COR-L47 (cell line): ENCODE data around the gene RBM38.
A peak's percentile ranks its signal among the peaks of the same experiment; 100 is the strongest.
"Not testable (repeated sequence)": the region's sequence is repeated elsewhere in the genome, so short reads cannot be mapped to it uniquely, and the experiment has no call there.

Experiments
- DNase-seq: peaks from one replicate; lab custom pipeline; 2025; lab: John Stamatoyannopoulos, UW

The RBM38 gene

DNA sequence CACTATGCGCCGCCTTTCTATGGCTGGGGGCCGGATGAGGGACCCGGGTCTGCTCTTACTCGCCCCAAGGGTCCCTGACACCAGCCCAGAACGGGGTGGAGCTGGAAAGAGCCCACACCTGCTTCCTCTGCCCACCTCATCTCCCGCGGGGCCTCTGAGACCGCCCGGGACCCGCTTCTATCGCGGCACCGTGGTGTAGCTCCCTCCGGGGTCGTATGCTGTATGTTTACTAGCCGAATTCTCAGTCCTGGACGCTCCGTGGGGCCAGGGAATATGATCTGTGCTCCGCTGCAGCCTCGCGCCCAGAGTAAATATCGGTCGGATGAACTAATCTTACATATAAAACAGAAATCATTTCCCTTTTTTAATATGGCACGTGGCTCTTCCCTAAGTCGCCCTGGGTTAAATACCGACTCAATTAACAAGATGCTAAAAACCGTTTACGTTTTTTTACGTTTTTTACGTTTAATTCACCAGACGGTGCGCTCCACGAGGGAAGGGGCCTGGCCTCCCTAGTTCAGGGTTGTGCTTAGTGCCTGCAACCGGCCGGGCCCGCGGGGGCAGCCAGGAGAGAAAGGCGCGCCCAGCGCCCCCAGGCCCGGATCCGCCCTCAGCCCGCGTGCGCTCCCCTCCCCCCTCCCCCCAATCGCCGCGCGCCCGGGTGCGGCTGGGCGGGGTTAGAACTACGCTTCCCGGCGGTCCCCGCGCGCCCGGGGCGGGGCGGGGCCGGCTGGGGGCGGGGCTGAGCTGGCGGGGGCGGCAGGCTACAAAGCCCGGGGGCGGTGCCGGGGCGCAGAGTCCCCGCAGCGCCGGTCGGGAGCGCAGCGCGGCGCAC is at the start of gene RBM38:
Gene RBM38, plus strand, starts transcription at position 793 of the 835 bp plus-strand sequence. CDS start 186 bp downstream, outside the sequence.
- DNase-seq = peak; percentile 35

DNA sequence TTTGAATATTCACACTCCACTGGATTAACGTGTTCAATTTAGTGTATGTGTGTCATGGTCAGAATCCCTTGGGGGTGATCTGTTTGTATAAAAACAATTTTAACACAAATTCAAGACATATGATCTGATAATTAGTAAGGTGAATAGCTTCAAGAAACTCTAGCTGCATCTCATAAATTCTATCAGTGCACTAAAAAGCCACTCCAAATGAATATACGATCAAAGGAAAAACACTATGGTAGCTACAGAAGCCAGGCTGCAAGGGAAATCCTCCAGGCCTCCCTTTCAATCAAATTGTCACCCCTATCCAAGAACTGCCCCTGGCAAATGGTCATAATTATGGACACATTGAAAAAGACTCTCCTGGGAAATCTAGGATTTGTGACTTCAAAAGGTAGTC is 49.5 kb upstream of the RBM38 start:
- no peak for DNase-seq

DNA sequence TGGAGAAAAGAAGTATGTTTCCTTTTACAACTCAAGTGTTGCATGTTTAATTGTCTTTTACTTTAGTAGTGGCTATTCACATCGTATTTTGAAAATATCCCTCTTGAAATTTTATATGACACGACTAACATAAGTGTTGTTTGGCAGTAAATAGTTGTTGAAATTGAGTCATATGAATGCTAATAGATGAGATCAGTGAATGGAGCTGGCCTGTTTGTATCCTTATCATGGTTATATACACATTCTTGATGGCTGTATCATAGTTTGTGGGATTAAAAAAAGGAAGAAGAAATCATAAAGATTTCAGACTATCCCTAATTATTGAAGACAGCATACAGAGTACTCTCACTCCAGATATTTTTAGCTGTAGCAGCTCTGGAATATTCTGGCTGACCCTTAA is 48.4 kb upstream of the RBM38 start:
- no peak for DNase-seq

DNA sequence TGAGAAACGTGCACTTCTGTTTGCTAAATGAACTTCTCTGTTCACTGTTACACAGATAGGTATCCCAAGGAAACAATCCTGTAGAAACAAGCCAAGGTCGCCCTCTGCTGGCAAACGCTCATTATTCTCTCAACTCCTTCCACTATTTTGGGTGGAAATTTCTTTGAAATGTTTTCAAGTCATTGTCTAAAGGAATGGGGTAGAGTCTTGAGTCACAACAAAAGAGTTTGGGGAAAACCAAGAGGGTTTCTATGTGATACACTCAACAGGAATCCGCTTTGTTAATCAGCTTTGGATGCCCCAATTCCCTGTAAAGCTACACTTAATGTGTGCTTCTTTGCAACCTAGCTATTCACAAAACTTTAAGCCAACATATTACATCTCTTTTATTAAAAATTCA is 44.7 kb upstream of the RBM38 start:
- DNase-seq = peak; percentile 24

DNA sequence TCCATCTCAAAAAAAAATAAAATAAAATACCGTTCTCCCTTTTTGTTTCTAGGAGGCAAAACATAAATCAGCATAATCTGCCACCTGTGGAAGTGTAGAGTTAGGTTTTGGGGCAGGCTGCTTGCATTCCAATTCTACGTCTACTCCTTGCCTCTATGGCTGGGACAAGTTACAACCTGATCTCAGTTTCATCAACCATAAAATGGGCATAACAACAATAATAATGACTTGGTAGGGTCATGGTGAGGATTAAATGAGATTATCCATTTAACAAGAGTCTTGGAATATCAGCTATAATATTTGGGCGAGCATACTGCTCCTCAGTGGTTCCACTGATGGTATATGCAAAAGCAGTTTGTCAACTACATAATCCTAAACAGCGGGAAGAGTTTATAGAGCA is 43.8 kb upstream of the RBM38 start:
- no peak for DNase-seq

DNA sequence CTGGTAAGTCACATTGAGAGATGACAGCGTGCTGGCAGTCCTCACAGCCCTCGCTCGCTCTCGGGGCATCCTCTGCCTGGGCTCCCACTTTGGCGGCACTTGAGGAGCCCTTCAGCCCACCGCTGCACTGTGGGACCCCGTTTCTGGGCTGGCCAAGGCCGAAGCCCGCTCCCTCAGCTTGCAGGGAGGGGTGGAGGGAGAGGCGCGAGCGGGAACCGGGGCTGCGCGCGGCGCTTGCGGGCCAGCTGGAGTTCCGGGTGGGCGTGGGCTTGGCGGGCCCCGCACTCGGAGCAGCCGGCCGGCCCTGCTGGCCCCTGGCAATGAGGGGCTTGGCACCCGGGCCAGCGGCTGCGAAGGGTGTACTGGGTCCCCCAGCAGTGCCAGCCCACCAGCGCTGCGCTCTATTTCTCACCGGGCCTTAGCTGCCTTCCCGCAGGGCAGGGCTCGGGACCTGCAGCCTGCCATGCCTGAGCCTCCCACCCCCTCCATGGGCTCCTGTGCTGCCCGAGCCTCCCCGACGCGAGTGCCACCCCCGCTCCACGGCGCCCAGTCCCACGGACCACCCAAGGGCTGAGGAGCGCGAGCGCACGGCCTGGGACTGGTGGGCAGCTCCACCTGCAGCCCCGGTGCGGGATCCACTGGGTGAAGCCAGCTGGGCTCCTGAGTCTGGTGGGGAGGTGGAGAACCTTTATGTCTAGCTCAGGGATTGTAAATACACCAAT is 42.8 kb upstream of the RBM38 start:
- DNase-seq = not testable (repeated sequence)

DNA sequence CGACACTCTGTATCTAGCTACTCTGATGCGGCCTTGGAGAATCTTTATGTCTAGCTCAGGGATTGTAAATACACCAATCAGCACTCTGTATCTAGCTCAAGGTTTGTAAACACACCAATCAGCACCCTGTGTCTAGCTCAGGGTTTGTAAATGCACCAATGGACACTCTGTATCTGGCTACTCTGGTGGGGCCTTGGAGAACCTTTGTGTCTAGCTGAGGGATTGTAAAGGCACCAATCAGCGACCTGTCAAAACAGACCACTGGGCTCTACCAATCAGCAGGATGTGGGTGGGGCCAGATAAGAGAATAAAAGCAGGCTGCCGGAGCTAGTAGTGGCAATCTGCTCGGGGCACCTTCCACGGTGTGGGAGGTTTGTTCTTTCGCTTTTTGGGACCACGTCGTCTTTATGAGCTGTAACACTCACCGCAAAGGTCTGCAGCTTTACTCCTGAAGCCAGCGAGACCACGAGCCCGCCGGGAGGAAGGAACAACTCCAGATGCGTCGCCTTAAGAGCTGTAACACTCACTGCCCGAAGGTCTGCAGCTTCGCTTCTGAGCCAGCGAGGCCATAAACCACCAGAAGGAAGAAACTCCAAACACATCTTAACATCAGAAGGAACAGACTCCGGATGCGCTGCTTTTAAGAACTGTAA is 42.1 kb upstream of the RBM38 start:
- not testable (repeated sequence) for DNase-seq

DNA sequence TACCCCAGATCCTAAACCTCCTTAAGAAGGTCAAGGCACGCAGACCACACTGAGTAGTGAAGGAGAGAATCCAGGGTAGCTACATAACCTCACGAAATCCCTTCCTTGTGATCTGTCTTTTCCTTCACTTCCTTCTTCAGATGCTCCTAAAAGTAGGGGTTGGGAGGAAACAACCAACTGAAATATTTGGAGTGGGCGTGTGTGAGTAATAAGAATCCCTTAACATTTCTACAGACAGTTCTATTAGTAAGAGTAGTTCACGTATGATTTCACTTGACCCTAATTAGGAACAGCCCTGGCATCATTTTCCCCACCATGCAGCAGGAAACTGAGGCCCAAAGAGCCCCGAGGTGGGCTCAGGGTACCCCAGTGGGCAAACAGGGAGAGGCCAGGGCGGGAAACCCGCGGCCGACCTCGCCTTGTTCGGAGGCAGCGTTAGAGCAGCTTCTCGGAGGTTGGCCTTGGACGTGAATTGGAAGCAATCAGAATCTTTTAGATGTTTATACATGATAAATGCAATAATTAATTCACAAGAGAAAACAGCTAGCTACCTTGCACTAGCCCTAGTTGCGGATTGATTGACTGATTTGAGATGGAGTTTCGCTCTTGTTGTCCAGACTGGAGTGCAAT is 41.0 kb upstream of the RBM38 start:
- no peak for DNase-seq

DNA sequence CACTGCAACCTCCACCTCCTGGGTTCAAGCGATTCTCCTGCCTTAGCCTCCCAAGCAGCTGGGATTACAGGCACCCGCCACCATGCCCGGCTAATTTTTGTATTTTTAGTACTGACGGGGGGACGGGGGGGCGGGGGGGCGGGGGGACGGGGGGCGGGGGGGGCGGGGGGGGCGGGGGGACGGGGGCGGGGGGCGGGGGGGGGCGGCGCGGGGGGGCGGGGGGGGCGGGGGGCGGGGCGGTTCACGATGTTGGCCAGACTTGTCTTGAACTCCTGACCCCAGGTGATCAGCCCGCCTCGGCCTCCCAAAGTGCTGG is 40.5 kb upstream of the RBM38 start:
- not testable (repeated sequence) for DNase-seq

DNA sequence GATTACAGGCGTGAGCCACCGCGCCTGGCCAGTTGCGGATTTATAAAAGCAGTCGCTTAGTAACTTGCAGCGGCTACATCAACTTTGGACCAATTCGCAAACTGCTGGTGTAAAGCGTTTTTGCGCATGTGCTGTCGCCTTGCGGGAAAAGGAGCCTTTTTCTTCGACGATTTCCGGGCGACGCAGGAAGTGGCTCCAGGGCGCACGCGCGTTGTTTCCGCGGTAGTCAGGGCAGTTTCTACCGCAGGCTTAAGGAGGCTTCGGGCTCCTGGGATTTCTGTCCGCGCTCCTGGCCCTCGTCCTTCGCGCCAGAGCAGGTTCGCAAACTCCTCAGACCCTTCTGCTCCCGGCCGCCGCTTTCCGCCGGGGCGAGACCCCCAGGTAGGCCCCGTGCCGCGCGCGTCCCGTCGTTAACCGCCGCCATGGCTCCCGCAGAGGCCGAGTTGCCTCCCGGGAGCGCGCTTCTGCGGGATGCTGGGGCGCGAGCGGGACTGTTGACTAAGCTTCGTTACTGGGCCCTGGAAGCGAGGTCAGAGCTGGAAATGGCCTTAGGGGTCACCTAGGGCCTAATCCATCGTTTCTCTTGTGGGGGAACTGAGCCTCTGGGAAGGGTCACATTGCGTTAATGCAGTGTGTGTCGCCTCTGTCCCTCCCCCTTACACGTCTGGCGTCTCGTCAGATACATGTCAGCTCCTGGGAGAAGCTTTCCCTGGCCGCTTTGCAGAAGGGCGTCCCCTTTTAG is 40.0 kb upstream of the RBM38 start, which contains the start of gene RAE1:
Gene RAE1, plus strand, starts transcription at position 214 of the 742 bp plus-strand sequence. CDS start 2,784 bp downstream, outside the sequence.
- peak; percentile 92 for DNase-seq

DNA sequence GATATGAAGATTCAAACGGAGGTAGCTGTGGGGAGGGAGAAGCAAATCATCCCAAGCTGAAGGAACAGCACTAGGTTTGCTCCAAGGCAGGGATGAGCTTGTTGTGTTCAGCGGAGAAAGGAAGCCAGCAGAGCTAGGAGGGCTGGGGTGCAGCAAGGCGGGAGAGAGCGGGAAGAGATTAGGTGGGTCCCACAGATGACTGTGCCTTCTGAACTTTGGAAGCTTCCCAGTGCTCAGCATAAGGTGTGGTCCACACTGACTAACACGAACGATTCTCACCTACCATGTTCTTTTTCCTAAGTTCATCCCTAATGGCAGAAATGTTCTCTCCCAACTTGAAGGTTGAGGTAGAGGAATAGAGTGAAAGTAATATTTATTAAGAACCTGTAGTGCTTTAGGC is 38.9 kb upstream of the RBM38 start:
- no peak for DNase-seq

DNA sequence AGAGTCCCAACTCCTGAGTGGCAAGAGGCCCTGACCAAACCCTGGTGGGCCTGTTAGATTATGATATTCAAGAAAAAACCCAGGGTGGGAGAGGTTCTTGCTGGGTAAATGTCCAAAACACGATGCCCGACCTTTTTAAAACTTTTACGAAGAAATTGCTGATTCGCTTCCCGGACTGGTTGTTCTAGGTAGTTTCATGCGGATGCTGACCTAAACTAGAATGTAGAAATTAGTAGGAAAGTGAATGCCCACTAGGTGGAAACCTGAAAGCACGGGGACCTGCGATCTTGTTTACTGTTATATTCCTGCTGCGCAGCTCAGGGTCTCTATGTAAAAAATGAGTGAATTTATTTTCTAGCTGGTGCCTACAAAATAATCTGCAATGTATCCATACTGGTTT is 37.8 kb upstream of the RBM38 start:
- DNase-seq = no peak

DNA sequence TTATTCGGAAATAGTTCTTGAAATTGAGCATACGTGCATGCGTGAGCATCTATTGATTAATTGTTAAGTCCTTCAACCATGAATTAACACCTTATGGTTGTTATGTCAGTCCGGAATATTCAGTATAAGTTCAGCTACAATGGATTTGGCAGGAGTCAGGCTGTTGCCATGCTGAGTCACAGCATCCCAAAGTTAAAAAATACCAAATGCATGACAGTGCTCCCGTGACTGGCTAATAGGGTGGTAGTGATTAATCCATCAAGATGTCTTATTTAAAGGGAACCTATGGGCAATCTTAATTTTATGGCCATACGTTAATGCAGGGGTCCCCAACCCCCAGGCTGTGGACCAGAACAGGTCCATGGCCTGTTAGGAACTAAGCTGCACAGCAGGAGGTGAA is 29.7 kb upstream of the RBM38 start:
- no peak for DNase-seq

DNA sequence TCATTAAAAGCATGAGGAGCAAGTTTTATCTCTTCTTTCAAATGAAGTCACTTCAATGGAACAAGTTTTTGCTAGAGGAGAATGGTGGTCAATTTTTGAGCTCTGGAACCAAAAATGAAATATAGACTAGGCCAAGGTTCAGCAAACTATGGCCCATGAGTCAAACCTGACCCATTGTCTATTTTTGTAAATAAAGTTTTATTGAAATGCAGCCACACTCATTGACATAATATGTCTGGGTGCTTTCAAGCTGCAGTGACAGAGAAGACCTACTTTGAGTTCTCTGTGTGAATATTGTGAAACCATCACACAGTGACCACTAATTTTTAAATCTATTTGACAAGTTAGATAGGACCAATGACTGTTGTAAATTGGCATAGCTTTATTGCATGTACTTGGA is 26.7 kb upstream of the RBM38 start:
- no peak for DNase-seq

DNA sequence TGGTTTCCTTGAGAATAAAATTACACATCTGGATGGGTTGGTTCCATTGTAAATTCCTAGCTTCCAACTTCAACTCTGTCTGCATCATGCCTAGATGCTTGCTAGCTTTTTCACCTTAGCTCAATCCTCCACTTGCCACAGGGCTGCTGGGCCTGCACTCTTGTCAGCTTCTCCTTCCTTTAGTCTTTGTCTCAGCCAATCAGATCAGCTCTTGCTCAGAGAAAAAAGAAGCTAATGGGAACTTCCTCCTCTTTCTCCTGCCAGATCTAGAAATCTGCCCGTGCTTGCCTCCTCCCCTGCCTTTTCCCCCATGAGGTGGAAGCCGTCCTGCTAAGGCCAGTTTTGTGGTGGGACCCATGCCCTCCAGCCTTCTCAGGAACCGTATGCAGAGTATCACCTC is 21.6 kb upstream of the RBM38 start:
- no peak for DNase-seq

DNA sequence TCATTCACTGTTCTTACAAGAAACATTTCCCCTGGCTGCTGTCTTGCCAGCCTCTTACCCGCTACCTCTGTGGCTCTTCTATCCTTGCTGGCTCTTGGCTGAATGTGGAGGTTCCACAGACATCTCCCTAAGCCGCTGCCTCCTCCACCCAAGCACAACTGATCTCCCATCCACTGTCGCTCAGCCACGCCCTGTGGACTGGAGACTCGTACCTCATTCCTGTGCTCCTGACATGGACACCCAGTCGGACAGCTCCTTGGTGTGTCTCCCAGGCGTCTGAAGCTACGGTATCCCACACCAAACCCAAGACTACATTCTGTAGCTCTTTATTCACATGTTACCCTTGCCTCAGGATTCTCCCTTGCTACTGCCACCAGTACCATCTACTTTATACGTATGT is 20.9 kb upstream of the RBM38 start:
- no peak for DNase-seq

DNA sequence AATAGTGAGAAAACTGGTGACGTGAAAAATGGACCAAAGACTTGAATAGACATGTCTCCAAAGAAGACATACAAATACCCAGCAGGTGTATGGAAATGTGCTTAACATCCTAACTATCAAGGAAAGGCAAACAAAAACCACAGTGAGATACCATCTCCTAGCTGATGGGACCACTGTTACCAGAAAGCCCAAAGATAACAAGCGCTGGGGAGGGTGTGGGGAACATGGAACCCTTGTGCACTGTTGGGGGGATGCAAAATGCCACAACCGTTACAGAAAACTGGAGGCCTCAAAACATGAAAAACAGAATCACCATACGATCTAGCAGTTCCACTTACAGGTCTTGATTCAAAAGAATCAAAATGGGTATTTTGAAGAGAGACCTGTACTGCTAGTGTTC is 19.8 kb upstream of the RBM38 start:
- no peak for DNase-seq

DNA sequence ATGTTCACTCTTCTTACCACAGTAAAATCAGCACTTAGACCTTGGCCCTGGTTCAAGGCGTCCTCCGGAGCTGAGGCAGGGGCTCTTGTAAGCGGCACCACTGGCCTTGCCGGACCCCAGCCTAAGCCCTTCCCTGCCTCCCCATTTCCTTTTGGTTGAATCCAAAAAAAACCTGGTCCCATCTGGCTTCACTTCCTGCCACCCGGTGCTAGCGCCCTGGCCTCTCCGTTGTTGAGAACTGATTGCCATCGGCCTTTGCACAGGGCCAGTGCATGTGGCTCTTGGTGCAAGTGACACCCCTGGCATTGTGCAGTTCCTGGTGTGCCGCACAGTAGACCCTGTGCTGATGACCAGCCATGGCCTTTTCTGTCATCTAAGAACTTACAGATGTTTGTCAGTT is 19.0 kb upstream of the RBM38 start:
- DNase-seq = no peak

DNA sequence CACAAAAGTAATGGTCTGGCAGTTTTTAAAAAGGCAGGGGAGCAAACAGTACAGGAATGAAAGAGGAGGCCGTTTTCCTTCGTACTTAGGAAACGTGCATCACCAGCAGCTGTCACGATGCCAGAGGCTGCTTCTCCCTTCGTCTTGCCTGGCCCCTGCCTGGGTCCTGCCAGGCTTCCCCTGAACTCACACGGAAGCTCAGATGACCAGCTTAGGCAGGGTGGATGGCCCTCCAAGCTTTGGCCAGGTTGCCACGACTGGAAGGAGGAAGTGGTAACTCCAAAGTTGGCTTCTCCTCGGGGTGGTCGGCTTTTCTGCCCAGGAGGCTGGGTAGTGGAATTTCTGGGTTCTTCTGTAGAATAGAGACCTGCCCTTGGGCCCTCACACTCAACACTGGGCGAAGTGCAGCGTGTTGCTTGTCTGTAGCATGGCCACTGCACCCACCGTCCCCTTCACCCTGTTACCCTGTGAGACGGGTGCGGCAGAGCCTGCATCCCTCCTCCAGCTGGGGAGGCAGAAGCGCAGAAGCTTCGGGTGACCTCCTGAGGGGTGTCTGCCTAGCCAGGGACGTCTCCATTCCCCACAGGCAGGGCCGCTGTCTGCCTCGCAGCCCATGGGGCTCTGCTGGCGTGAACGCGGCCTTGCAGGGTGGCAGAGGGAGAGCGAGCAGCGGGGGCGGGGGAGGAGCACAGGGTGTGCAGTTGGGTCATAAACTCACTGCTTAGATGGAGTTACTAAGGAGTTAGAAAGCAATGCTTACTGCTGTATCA is 18.4 kb upstream of the RBM38 start:
- no peak for DNase-seq

DNA sequence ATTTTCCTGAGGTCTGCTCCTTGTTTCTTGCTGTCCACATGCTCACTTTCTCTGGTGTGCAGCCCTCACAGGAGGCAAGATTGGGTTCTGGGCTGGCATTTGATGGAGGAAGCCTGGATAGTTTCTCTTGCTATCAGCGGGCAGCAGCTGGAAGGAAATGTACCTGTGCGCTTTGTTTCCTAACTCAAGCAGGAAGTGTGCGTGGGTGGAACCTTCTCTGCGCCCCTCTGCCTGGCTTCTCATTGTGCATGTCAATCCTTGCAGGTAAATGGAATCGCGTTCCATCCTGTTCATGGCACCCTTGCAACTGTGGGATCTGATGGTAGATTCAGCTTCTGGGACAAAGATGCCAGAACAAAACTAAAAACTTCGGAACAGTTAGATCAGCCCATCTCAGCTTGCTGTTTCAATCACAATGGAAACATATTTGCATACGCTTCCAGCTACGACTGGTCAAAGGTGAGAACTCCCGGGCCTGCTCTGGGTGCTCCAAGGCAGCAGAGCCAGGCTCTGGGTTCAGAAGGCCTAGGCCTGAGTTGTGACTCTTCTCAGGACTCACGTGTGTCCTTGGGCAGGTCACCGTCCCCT is 16.8 kb upstream of the RBM38 start:
- no peak for DNase-seq
